Suprapubic skin (tissue), 4 donors: ENCODE results near the gene SORCS2.

Source experiments
- CTCF ChIP-seq, 2 donors: fragments of 200-600 bp in 1 of 2; fragments of 450-650 bp in 1 of 2; sonication (generic) in 1 of 2; IDR thresholded peaks; one replicate each; pipeline ENCODE4 v1.5.1; 2016 to 2019; ENCODE audit warnings: antibody characterized with exemption in 2 of 2, mild to moderate bottlenecking in 1 of 2, moderate library complexity in 1 of 2
- EP300 ChIP-seq: sonication (generic); formaldehyde crosslinking; IDR thresholded peaks from one replicate; pipeline ENCODE4 v1.6.1; 2017; ENCODE audit warnings: antibody characterized with exemption
- POLR2A ChIP-seq, 2 donors: fragments of 450-650 bp; IDR thresholded peaks; one replicate each; pipeline ENCODE4 v1.6.1; 2017; ENCODE audit warnings: antibody characterized with exemption in 2 of 2, mild to moderate bottlenecking in 2 of 2, moderate library complexity in 2 of 2
- POLR2AphosphoS5 ChIP-seq, 3 donors: sonication (generic); formaldehyde crosslinking; IDR thresholded peaks; one replicate each; pipeline ENCODE4 v1.6.1; 2017; ENCODE audit warnings: antibody characterized with exemption in 3 of 3

- TF ChIP-seq CTCF (IDR thresholded peaks at IDR 0.05): no peak
- TF ChIP-seq POLR2AphosphoS5 (IDR thresholded peaks at IDR 0.05): no peak
- no peak for TF ChIP-seq POLR2A (IDR thresholded peaks at IDR 0.05)
- no peak for TF ChIP-seq EP300
Measured at GRCh38 chr4:7208509-7209451, 16.4 kb downstream of the SORCS2 start.
